SK-N-SH treated with all-trans-retinoic acid at 6 μM for 48 hours (cell line): ENCODE data around the gene PCNA.

ENCODE experiments used
- ATAC-seq: fragments of 200-7000 bp; cut with Tn5 transposase; 3 replicates; pipeline ENCODE4 v1.9.1; 2020; ENCODE audit warnings: mild to moderate bottlenecking, moderate library complexity
- ARNTL ChIP-seq: fragments of 450-650 bp; formaldehyde crosslinking; IDR thresholded peaks from 2 replicates; pipeline ENCODE4 v1.5.0; 2020; ENCODE audit warnings: low read depth, mild to moderate bottlenecking, moderate library complexity, borderline replicate concordance
- BACH2 ChIP-seq: fragments of 250-450 bp; sonication (Bioruptor Pico); IDR thresholded peaks from 2 replicates; pipeline ENCODE4 v1.9.0; 2021; ENCODE audit warnings: mild to moderate bottlenecking, borderline replicate concordance
- CREB5 ChIP-seq: fragments of 250-450 bp; sonication (Bioruptor Pico); IDR thresholded peaks from 2 replicates; pipeline ENCODE4 v1.5.1; 2020; ENCODE audit warnings: low read depth, mild to moderate bottlenecking, moderate library complexity
- CSDC2 ChIP-seq: fragments of 250-450 bp; sonication (Bioruptor Pico); IDR thresholded peaks from 2 replicates; pipeline ENCODE4 v1.5.0; 2020; ENCODE audit warnings: mild to moderate bottlenecking, moderate library complexity
- ESRRG ChIP-seq: fragments of 250-450 bp; sonication (Bioruptor Pico); IDR thresholded peaks from 2 replicates; pipeline ENCODE4 v1.6.1; 2021; ENCODE audit warnings: mild to moderate bottlenecking
- GLIS3 ChIP-seq: fragments of 250-450 bp; sonication (Bioruptor Pico); IDR thresholded peaks from 2 replicates; pipeline ENCODE4 v1.5.0; 2020; ENCODE audit warnings: mild to moderate bottlenecking, moderate library complexity
- ISL1 ChIP-seq: fragments of 250-450 bp; sonication (Bioruptor Pico); IDR thresholded peaks from 2 replicates; pipeline ENCODE4 v2.1.2; 2022; ENCODE audit warnings: mild to moderate bottlenecking, moderate library complexity
- PATZ1 ChIP-seq: fragments of 250-450 bp; sonication (Bioruptor Pico); IDR thresholded peaks from 2 replicates; pipeline ENCODE4 v1.8.0; 2020; ENCODE audit warnings: mild to moderate bottlenecking, moderate library complexity, borderline replicate concordance
- POU6F1 ChIP-seq: fragments of 250-450 bp; sonication (Bioruptor Pico); IDR thresholded peaks from 2 replicates; pipeline ENCODE4 v1.8.0; 2021; ENCODE audit warnings: low read depth, mild to moderate bottlenecking, moderate library complexity, borderline replicate concordance
- PPARA ChIP-seq: fragments of 250-450 bp; sonication (Bioruptor Pico); IDR thresholded peaks from 2 replicates; pipeline ENCODE4 v1.5.0; 2020; ENCODE audit warnings: mild to moderate bottlenecking, borderline replicate concordance
- RARB ChIP-seq: fragments of 250-450 bp; sonication (Bioruptor Pico); IDR thresholded peaks from 2 replicates; pipeline ENCODE4 v1.8.0; 2021; ENCODE audit warnings: mild to moderate bottlenecking, moderate library complexity
- SNAI2 ChIP-seq: fragments of 250-450 bp; sonication (Bioruptor Pico); IDR thresholded peaks from 2 replicates; pipeline ENCODE4 v1.5.0; 2020; ENCODE audit warnings: mild to moderate bottlenecking, moderate library complexity
- TCF4 ChIP-seq: fragments of 250-450 bp; sonication (Bioruptor Pico); IDR thresholded peaks from 2 replicates; pipeline ENCODE4 v1.8.0; 2021; ENCODE audit warnings: mild to moderate bottlenecking, moderate library complexity, borderline replicate concordance
- TOX ChIP-seq: fragments of 250-450 bp; sonication (Bioruptor Pico); IDR thresholded peaks from 2 replicates; pipeline ENCODE4 v1.8.0; 2021; ENCODE audit warnings: mild to moderate bottlenecking, moderate library complexity, borderline replicate concordance
- TSHZ2 ChIP-seq: fragments of 250-450 bp; sonication (Bioruptor Pico); IDR thresholded peaks from 2 replicates; pipeline ENCODE4 v1.5.0; 2020; ENCODE audit warnings: mild to moderate bottlenecking, moderate library complexity
- ZFP3 ChIP-seq: fragments of 250-450 bp; sonication (Bioruptor Pico); IDR thresholded peaks from 2 replicates; pipeline ENCODE4 v1.5.0; 2020; ENCODE audit warnings: mild to moderate bottlenecking, moderate library complexity
- ZNF565 ChIP-seq: fragments of 450-650 bp; formaldehyde crosslinking; conservative IDR thresholded peaks from 2 replicates; pipeline ENCODE4 v1.5.0; 2020; ENCODE audit warnings: low read depth, mild to moderate bottlenecking, moderate library complexity
- ZNF70 ChIP-seq: fragments of 450-650 bp; formaldehyde crosslinking; IDR thresholded peaks from 2 replicates; pipeline ENCODE4 v1.5.0; 2020; ENCODE audit warnings: mild to moderate bottlenecking, moderate library complexity
- ZNF8 ChIP-seq: fragments of 450-650 bp; formaldehyde crosslinking; IDR thresholded peaks from 2 replicates; pipeline ENCODE4 v1.5.0; 2020; ENCODE audit warnings: mild to moderate bottlenecking, moderate library complexity

PCNA gene

GRCh38 chr20:5119143-5119434, 669 bp downstream of the PCNA start:
- ATAC-seq: no peak
- TF ChIP-seq ARNTL (CRISPR knock-in tag) (no peak), GLIS3 (CRISPR knock-in tag) (no peak), ZNF70 (CRISPR knock-in tag) (no peak), RARB (CRISPR knock-in tag) (no peak), CREB5 (CRISPR knock-in tag) (no peak)

GRCh38 chr20:5118220-5119142, 1.3 kb downstream of the PCNA start:
- no peak for ATAC-seq
- TF ChIP-seq ZNF8 (CRISPR knock-in tag) (no peak), ESRRG (no peak), SNAI2 (no peak), TOX (CRISPR knock-in tag) (no peak), ZNF70 (CRISPR knock-in tag) (no peak), PPARA (no peak), ARNTL (CRISPR knock-in tag) (no peak), ZFP3 (CRISPR knock-in tag) (no peak), POU6F1 (CRISPR knock-in tag) (no peak), ZNF565 (no peak), CSDC2 (CRISPR knock-in tag) (no peak)

GRCh38 chr20:5116875-5117274, 2.9 kb downstream of the PCNA start:
- TF ChIP-seq ESRRG (no peak), POU6F1 (CRISPR knock-in tag) (no peak), ZNF8 (CRISPR knock-in tag) (no peak), RARB (CRISPR knock-in tag) (no peak), TCF4 (CRISPR knock-in tag) (no peak), BACH2 (no peak), CREB5 (CRISPR knock-in tag) (no peak), PATZ1 (CRISPR knock-in tag) (no peak), TSHZ2 (CRISPR knock-in tag) (no peak), PPARA (no peak), ISL1 (CRISPR knock-in tag) (no peak), ZNF565 (no peak)
- no peak for ATAC-seq
